GM12865 (cell line): ENCODE data around the gene TAOK3.

Source experiments
- DNase-seq: peaks from one replicate; pipeline ENCODE4 v3.0.0; 2010; ENCODE audit warnings: low read depth
- H3K4me3 ChIP-seq: 2 replicates; pipeline ENCODE4 v1.5.1; 2011; ENCODE audit warnings: mild to moderate bottlenecking, low read depth, low read length, control low read depth
- TF ChIP-seq, protein P1 (sequence below): IDR thresholded peaks from 2 replicates; pipeline ENCODE4 v1.5.1; 2011; ENCODE audit warnings: low read length, control low read depth, low read depth, inconsistent platforms; ENCODE audit not compliant: insufficient read depth; ENCODE audit errors: missing control alignments

The TAOK3 gene

DNA sequence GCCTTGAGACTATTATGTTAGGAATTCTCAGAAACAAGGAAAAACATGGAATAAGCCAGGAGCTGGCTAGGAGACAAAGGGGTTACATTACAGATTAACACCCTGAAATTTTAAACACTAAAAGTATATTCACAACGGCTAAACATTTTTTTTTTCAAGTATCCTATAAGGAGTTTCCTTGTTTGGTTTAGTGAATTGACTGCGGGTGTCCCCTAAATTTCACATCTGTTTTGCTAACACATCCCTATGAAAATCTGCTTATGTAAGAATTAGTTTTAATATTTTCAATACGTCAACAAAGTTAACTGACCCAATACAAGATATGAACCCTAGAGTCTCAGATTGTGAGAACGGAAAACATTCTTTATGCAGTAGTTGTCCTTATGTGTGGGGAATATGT, 19.0 kb downstream of the TAOK3 start:
- TF ChIP-seq, protein P1, sequence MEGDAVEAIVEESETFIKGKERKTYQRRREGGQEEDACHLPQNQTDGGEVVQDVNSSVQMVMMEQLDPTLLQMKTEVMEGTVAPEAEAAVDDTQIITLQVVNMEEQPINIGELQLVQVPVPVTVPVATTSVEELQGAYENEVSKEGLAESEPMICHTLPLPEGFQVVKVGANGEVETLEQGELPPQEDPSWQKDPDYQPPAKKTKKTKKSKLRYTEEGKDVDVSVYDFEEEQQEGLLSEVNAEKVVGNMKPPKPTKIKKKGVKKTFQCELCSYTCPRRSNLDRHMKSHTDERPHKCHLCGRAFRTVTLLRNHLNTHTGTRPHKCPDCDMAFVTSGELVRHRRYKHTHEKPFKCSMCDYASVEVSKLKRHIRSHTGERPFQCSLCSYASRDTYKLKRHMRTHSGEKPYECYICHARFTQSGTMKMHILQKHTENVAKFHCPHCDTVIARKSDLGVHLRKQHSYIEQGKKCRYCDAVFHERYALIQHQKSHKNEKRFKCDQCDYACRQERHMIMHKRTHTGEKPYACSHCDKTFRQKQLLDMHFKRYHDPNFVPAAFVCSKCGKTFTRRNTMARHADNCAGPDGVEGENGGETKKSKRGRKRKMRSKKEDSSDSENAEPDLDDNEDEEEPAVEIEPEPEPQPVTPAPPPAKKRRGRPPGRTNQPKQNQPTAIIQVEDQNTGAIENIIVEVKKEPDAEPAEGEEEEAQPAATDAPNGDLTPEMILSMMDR = no peak
- H3K4me3 ChIP-seq = no peak overlapping the region
- no peak for DNase-seq

DNA sequence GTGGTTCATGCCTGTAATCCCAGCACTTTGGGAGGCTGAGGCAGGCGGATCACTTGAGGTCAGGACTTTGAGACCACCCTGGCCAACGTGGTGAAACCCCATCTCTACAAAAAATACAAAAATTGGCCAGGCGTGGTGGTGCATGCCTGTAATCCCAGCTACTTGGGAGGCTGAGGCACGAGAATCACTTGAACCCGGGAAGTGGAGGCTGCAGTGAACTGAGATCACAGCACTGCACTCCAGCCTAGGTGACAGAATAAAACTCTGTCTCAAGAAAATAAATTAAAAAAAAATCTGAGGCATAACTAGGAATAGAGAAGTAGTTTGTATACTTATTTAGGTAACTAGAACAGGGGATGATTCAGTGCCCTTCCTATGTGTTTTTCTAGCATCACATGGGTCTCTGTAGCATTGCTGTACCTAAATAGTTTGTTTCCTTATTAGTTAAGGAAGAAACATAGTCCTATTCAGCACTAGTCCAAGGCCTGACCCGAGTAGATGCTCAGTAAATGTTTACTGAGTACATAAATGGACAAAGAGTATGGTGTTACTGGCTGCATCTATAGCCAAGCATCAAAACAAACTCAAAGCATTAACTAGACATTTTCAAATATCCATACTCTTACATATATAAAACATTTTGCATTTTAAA, 21.7 kb downstream of the TAOK3 start:
- no peak overlapping the region for H3K4me3 ChIP-seq
- DNase-seq = no peak
- TF ChIP-seq, protein P1 = no peak

DNA sequence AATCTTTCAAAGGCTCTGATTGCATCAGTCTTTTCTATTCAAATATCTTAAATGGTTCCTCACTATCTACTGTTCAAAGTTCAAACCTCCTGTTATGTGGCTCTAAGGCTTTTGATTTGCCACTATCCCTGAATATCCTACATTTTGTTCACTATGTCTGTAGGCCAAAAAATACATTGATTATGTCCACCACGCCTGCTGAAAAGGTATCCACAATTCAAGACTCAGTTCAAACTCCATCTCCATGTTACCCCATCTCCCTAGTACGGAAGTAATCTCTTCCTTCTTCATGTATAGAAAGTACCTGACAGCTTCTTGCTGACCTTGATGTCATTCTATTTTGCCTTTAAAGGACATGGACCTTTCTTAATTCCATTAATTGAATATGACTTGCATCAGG, 24.8 kb downstream of the TAOK3 start:
- TF ChIP-seq, protein P1 = no peak
- no peak for DNase-seq
- H3K4me3 ChIP-seq = no peak overlapping the region

DNA sequence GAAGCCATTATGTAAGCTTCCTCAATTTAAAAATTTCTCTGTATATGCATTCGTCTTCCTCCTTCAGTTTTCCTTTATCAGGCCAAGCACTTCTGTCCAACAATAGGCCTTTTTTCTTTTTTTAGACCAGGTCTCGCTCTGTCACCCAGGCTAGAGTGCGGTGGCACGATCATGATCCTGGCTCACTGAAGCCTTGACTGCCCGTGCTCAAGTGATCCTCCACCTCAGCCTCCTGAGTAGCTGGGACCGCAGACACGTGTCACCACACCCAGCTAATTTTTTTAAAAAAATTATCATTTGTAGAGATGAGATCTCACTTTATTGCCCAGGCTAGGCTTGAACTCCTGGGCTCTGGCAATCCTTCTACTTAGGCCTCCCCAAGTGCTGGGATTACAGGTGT, 25.8 kb downstream of the TAOK3 start:
- DNase-seq = peak; percentile 63
- TF ChIP-seq, protein P1 = no peak
- H3K4me3 ChIP-seq = no peak overlapping the region

DNA sequence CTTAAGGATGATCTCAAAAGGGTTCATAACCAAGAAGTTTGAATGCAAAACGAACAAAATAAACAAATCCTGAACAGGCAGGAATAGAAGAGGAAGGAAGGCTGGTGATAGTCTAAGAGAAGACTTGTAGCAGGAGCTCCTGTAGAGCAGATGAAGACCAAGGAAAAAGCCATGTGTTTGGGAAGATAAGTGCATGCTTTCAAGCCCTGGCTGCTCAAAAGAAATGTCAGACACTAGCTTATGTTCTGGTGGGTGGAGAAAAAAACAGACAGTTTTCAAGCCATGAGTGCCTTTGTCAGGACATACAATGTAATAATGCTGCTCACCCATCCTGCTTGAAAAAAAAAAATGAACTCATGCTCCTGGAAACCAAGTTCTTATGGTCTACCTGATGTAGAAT, 27.4 kb downstream of the TAOK3 start:
- no peak for DNase-seq
- H3K4me3 ChIP-seq = no peak overlapping the region
- TF ChIP-seq, protein P1 = no peak

DNA sequence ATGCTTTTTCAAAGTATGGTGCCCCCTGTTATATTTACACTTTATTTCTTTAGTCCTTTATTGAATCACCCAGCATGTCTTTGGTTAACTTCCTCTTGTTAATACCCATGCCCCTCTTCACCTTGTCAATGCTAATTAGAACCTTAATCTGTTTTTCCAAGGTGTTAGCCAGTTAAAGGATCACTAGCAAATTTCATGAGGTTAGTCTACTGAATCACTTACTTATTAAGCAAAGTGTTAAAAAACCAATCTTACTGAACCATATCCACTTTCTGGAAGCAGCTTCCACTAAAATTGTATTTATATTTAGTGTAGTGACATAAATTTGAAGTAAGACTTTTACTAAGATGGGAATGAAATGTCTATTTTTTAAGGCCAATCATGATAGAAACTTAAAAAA, 27.9 kb downstream of the TAOK3 start:
- TF ChIP-seq, protein P1 = no peak
- no peak overlapping the region for H3K4me3 ChIP-seq
- DNase-seq = no peak

DNA sequence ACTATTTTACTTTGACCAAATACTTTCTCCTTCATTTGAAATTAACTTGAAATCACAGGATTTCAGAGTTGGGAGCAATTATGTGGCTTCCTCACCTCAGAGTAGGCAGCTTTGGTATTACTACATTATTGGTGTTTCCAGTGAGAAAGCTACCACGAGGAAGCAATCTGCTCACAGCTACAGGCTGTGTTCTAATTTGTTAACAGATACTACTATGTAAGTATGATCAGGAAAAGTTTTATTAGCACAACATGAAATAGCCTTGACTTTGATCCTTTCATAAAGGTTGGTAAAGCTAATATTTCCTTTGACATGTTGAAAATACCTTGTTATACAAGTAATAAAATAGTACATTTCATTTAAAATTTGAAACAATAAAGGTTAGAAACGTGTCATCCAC, 30.6 kb downstream of the TAOK3 start:
- no peak for DNase-seq
- no peak overlapping the region for H3K4me3 ChIP-seq
- TF ChIP-seq, protein P1 = no peak
